DMS153 treated with DMSO at 0.1 percent for 48 hours (cell line): Measurements from ENCODE around the gene SPAG7.
A peak's percentile ranks its signal among the peaks of the same experiment; 100 is the strongest.
"Not testable (repeated sequence)": the region's sequence is repeated elsewhere in the genome, so short reads cannot be mapped to it uniquely, and the experiment has no call there.

Experiments used
- DNase-seq: peaks from one replicate; lab custom pipeline; 2025; ENCODE audit not compliant: unreplicated experiment; lab: John Stamatoyannopoulos, UW

Gene SPAG7

GRCh38 chr17:4938069-4938491 lies 29.5 kb downstream of the SPAG7 start:
- DNase-seq: no peak

GRCh38 chr17:4937553-4937952 lies 30.1 kb downstream of the SPAG7 start:
- DNase-seq: no peak

- no peak for DNase-seq
Observed at GRCh38 chr17:4936436-4936835, 31.2 kb downstream of the SPAG7 start.

- no peak for DNase-seq
Observed at GRCh38 chr17:4935650-4936049, 32.0 kb downstream of the SPAG7 start.

GRCh38 chr17:4934173-4934979 lies 33.2 kb downstream of the SPAG7 start:
- DNase-seq: peak; percentile 3

GRCh38 chr17:4933646-4934045 lies 34.0 kb downstream of the SPAG7 start:
- no peak for DNase-seq

- no peak for DNase-seq
Observed at GRCh38 chr17:4932756-4933155, 34.9 kb downstream of the SPAG7 start.

GRCh38 chr17:4931963-4932362 lies 35.7 kb downstream of the SPAG7 start, which contains the start of gene GP1BA:
Gene GP1BA, plus strand, starts transcription at chr17:4932277. Its CDS starts 328 bp downstream, at chr17:4932605.
- no peak for DNase-seq

- DNase-seq: no peak
Observed at GRCh38 chr17:4928881-4929280, 38.7 kb downstream of the SPAG7 start.

- not testable (repeated sequence) for DNase-seq
Observed at GRCh38 chr17:4926577-4927335, 40.9 kb downstream of the SPAG7 start.

- DNase-seq: no peak
Observed at GRCh38 chr17:4921320-4921719, 46.3 kb downstream of the SPAG7 start.

- no peak for DNase-seq
Observed at GRCh38 chr17:4920351-4921048, 47.1 kb downstream of the SPAG7 start.

GRCh38 chr17:4919511-4920047 lies 48.0 kb downstream of the SPAG7 start:
- DNase-seq: no peak

- DNase-seq: not testable (repeated sequence)
Observed at GRCh38 chr17:4914551-4914950, 53.1 kb downstream of the SPAG7 start.

- DNase-seq: no peak
Observed at GRCh38 chr17:4913994-4914393, 53.6 kb downstream of the SPAG7 start.
